GM12891 (cell line): ENCODE data around the gene THADA. TPM values are rescaled to one million over a fixed set of nuclear protein-coding genes. Genes with fewer than 3 reads are reported as not detected.
A peak's percentile ranks its signal among the peaks of the same experiment; 100 is the strongest.
"Not testable (repeated sequence)": the region's sequence is repeated elsewhere in the genome, so short reads cannot be mapped to it uniquely, and the experiment has no call there.

ENCODE experiments used
- DNase-seq: peaks from one replicate; pipeline ENCODE4 v3.0.0; 2011; ENCODE audit warnings: low spot score; ENCODE audit not compliant: insufficient read length
- FAIRE-seq: peaks from 2 replicates; lab custom pipeline; 2011; peaks lifted over from hg19 to GRCh38; lab: Jason Lieb, UNC
- PAX5 ChIP-seq: IDR thresholded peaks from 2 replicates; pipeline ENCODE4 v1.6.1; 2011; ENCODE audit warnings: low read length, moderate library complexity, mild to moderate bottlenecking; ENCODE audit not compliant: insufficient read depth, severe bottlenecking
- POLR2A ChIP-seq: IDR thresholded peaks from 2 replicates; pipeline ENCODE4 v1.6.1; 2011; ENCODE audit warnings: low read depth, low read length, control low read depth
- POLR2AphosphoS5 ChIP-seq: IDR thresholded peaks from 2 replicates; pipeline ENCODE4 v1.6.1; 2011; ENCODE audit warnings: low read depth, low read length, control low read depth
- POU2F2 ChIP-seq: IDR thresholded peaks from 2 replicates; pipeline ENCODE4 v1.6.1; 2011; ENCODE audit warnings: low read depth, mild to moderate bottlenecking, control low read depth, low read length, moderate library complexity
- SPI1 ChIP-seq: IDR thresholded peaks from 2 replicates; pipeline ENCODE4 v1.6.1; 2011; ENCODE audit warnings: low read depth, low read length, control low read depth
- TAF1 ChIP-seq: IDR thresholded peaks from 2 replicates; pipeline ENCODE4 v1.6.1; 2011; ENCODE audit warnings: low read depth, low read length, control low read depth
- polyA plus RNA-seq: library from polyadenylated mRNA; unstranded; fragments of >200 nt; gene quantifications from one replicate; pipeline ENCODE4 v1.2.1, GENCODE V29; 2012; ENCODE audit warnings: low read depth, missing spikeins, inconsistent platforms; ENCODE audit not compliant: missing spikeins

Gene THADA, protein sequence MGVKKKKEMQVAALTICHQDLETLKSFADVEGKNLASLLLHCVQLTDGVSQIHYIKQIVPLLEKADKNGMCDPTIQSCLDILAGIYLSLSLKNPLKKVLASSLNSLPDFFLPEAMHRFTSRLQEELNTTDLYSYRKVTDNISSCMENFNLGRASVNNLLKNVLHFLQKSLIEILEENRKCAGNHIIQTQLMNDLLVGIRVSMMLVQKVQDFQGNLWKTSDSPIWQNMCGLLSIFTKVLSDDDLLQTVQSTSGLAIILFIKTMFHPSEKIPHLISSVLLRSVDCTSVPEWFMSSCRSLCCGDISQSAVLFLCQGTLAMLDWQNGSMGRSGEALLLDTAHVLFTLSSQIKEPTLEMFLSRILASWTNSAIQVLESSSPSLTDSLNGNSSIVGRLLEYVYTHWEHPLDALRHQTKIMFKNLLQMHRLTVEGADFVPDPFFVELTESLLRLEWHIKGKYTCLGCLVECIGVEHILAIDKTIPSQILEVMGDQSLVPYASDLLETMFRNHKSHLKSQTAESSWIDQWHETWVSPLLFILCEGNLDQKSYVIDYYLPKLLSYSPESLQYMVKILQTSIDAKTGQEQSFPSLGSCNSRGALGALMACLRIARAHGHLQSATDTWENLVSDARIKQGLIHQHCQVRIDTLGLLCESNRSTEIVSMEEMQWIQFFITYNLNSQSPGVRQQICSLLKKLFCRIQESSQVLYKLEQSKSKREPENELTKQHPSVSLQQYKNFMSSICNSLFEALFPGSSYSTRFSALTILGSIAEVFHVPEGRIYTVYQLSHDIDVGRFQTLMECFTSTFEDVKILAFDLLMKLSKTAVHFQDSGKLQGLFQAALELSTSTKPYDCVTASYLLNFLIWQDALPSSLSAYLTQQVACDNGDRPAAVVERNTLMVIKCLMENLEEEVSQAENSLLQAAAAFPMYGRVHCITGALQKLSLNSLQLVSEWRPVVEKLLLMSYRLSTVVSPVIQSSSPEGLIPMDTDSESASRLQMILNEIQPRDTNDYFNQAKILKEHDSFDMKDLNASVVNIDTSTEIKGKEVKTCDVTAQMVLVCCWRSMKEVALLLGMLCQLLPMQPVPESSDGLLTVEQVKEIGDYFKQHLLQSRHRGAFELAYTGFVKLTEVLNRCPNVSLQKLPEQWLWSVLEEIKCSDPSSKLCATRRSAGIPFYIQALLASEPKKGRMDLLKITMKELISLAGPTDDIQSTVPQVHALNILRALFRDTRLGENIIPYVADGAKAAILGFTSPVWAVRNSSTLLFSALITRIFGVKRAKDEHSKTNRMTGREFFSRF (N-terminal part only)
- 8.4 TPM for polyA plus RNA-seq

DNA sequence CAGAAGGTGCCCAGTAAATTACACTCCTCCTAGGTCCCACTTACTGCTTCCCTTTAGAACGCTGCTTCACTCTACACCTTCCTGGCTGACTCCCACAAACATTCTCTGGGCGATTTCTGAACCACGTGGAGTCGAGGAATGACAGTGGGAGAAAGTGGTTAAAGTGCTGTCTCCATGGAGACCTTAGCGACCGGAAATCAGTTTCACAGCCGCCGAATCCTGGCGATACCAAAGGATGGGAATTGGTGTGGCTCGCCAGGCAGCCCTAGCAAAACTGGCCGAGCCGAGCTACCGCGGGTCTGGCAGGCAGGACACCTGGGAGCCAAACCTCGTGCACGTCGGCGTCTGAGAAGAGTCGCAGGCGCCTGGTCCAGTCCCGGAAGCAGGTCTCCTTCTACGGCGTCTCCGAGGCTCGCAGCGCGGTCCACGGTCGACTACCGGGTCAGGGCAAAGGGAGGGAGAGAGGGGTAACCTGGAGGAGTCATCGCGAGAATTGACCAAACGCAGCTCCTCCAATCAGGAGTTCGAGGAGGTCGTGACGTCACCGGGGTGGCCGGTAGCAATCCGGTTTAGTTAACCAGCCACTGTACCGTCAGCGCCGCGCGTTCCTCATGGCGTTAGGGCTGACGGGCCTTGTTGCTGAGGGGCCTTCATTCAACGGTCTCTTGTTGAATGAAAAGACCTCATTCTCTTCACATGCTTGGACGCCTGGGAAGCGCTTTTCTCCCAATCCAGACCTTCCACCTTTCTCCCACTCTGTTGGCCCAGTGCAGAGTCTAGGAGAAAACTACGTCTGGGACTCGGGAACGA, at the start of gene THADA:
Gene THADA, minus strand, starts transcription at position 436 of the 810 bp plus-strand sequence. CDS start 3,646 bp downstream, outside the sequence.
- TF ChIP-seq POU2F2 (peak; percentile 75), TAF1 (peak; percentile 93), PAX5 (no peak), POLR2A (peak; percentile 99), POLR2AphosphoS5 (peak; percentile 99), SPI1 (no peak)
- DNase-seq = peak; percentile 80
- peak; percentile 93 for FAIRE-seq

DNA sequence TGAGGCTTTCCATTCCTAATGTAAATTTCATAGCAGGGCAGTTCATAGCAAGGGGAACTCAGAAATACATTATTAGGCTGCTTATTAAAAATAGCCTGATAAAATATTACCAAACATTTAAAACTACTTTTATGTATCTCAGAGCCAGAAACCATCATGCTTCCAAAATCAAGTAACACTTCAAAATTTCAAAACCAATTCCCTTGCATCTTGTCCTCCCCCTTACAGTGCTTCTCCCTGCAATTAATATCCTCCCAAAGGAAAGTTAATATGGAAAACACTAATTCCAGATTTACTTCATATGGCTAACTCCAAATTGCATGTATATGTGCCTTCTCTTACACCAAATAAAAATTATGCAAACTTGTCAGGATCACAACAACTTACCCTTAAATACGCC, 47.8 kb upstream of the THADA start:
- DNase-seq = no peak
- FAIRE-seq = no peak
- TF ChIP-seq TAF1 = no peak

DNA sequence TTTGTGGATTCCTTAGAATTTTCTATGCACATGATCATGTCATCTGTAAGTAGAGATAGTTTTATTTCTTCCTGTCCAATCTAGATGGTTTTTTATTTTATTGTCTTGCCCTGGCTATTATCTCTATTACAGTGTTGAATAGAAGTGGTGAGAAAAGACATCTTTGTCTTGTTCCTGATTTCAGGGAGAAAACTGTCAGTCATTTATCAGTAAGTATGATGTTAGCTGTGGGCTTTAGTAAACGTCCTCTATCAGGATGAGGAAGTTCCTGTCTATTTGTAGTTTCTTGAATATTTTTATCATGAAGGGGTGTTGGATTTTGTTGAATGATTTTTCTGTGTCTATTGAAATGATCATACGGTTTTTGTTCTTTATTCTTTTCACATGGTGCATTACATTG, 46.5 kb upstream of the THADA start:
- DNase-seq (no peak), FAIRE-seq (no peak)
- no peak for TF ChIP-seq PAX5
- TF ChIP-seq POU2F2 = no peak
- TF ChIP-seq POLR2AphosphoS5 = no peak
- no peak for TF ChIP-seq POLR2A
- no peak for TF ChIP-seq TAF1
- no peak for TF ChIP-seq SPI1

DNA sequence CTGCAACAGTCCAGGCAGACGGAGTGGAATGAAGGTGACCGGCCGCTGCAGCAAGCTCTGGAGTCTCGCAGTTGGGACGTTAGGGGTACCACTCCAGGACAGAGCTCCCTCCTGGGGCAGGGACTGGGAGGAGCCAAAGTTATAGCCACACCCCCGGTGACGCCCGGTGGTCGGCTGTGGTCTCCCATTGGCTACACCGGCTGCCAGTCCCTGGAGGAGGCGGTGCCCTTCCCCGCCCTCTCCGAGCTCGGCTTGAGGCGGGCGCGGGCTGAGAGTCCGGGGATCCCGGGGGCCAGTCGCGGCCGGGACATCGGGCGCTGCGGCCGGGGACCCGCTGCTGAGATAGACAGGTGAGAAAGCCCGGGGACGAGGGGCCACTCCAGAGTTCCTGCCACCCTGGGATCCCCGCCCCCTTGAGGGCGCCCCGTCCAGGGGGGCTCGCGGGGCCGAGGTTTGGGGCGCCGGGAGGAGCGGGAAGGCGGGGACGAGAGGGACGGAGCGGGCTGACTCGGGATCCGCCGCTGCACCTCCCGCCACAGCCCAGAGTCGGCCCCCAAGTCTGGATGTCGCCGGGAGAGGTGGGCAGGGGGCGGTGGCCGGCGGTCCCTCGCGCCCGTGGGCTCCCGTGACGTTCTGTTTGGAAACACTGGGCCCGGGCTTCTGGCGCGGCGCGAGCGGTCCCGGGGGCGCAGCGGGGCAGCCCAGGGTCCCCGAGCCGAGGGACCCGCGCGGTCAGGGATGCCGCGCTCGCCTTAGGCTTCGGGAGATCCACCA, 41.4 kb upstream of the THADA start, which contains the start of gene PLEKHH2:
Gene PLEKHH2, plus strand, starts transcription at position 231 of the 774 bp plus-strand sequence. CDS start 7,414 bp downstream, outside the sequence.
- DNase-seq (peak; percentile 74), FAIRE-seq (no peak)
- TF ChIP-seq POLR2AphosphoS5 = no peak
- no peak for TF ChIP-seq POLR2A
- TF ChIP-seq TAF1 = no peak
- no peak for TF ChIP-seq SPI1
- no peak for TF ChIP-seq PAX5

DNA sequence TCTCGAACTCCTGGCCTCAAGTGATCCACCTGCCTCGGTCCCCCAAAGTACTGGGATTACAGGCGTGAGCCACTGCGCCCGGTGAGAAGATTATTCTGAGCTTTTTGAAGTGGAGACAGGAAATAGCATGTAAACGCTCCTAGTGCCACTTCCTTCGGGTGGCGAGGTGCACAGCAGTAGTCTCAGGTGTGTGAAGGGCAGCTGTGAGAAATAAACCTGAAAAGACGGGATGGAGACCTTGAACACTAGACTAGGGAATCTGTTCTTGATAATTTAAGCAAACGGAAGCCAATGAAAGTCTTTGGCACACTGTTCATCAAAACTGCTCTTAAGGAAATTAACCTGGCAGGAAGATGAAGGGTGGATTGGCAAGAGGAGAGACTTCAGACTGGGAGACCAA, 40.8 kb upstream of the THADA start:
- no peak for DNase-seq
- no peak for FAIRE-seq
- TF ChIP-seq POU2F2 (no peak), POLR2AphosphoS5 (no peak), POLR2A (no peak), TAF1 (no peak), PAX5 (no peak)

DNA sequence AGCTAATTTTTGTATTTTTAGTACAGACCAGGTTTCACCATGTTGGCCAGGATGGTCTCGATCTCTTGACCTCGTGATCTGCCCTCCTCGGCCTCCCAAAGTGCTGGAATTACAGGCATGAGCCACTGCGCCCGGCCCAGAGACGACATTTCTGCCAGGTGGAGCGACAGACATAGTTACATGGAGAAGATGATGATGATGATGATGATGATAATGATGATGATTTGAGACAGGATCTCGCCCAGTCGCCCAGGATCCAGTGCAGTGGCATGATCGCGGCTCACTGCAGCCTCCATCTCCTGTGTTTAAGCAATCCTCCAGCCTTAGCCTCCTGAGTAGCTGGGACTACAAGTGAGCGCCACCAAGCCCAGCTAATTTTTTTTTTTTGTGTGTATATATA, 40.3 kb upstream of the THADA start:
- DNase-seq, FAIRE-seq: not testable (repeated sequence)

DNA sequence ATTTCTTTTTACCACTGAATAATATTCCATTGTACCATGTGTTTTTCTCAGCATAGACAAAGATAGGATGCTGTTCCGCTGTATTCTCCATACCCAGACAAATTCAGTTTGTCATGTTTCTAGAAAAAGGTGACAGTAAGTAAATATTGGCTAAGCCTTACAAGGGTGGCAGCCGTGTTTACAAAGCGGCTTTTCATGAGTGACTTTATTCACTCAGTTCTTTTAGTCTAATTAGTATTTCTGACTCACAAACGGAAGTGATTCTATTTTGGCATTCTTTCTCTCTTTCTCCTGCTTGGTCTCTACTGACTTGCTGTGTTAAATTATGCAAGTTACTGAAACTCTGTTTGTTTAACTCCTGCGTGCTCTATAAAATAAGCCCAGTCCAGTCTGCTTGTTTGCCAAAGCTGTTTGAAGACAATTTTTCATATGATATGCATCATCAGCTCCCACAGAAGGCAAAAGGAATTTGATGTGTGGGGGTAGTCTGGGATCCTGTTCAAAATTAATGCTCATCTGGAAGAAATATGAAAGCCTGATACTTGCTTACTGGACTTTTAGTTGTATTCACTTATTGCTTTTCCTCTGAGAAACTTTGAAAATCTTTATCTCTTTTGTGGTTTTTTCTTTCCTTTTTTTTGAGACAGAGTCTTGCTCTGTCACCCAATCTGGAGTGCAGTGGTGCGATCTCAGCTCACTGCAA, 38.9 kb upstream of the THADA start:
- TF ChIP-seq POU2F2 = no peak
- no peak for TF ChIP-seq TAF1
- TF ChIP-seq POLR2AphosphoS5 = no peak
- TF ChIP-seq PAX5 = no peak
- no peak for TF ChIP-seq POLR2A
- no peak for TF ChIP-seq SPI1
- DNase-seq (no peak), FAIRE-seq (no peak)

DNA sequence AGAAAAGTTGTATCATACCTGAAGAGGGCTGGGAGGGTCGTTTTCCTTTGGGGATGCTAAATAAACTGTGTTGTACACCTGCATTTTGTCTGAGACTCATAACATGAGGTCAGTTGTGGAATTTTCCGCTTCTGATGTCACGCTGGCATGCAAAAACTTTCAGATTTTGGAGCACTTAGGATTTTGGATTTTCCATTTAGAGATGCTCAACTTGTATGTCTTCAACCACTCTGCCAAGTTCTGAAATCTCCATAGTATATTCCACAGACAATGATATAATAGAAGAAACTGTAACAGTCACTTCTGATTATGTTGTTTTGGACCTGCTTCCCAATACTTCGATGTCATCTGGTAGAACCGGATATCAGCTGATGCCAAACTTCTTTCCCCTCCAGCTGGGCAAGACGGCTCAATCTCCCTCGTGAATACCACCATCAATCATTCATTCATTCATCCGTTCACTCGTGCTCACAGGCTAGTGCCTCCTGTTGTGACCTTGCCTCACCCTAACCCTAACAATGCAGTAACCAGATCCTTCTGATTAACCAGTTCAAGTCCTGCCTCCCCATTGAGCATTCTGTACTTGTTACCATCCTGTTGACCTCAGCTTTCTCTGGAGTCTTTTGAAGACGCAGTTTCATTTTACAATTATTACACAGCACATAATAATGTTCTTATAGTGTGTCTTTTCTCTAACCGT, 35.9 kb upstream of the THADA start:
- FAIRE-seq (no peak), DNase-seq (no peak)
- no peak for TF ChIP-seq POLR2AphosphoS5
- TF ChIP-seq TAF1 = no peak
- TF ChIP-seq POLR2A = no peak
- no peak for TF ChIP-seq POU2F2
- no peak for TF ChIP-seq PAX5
- TF ChIP-seq SPI1 = no peak
